Hypothalamus (tissue), 51 donors: Measurements from ENCODE around the gene LACTBL1.

Experiments
- DNase-seq, 51 donors: peaks; one replicate each; lab custom pipeline; 2025; lab: John Stamatoyannopoulos, UW

Gene LACTBL1

DNA sequence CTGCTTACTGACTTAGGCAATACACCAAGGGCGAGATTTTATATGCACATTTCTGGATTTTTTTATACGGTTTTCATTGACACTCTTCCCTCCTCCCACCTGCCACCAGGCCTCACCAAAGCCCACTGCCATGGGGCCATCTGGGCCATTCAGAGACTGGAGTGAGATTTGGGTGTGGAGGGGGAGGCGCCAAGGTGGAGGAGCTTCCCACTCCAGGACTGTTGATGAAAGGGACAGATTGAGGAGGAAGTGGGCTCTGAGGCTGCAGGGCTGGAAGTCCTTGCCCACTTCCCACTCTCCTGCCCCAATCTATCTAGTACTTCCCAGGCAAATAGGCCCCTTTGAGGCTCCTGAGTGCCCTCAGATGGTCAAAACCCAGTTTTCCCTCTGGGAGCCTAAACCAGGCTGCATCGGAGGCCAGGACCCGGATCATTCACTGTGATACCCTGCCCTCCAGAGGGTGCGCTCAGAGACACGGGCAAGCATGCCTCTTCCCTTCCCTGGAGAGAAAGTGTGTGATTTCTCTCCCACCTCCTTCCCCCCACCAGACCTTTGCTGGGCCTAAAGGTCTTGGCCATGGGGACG is 57.9 kb downstream of the LACTBL1 start:
- no peak for DNase-seq

DNA sequence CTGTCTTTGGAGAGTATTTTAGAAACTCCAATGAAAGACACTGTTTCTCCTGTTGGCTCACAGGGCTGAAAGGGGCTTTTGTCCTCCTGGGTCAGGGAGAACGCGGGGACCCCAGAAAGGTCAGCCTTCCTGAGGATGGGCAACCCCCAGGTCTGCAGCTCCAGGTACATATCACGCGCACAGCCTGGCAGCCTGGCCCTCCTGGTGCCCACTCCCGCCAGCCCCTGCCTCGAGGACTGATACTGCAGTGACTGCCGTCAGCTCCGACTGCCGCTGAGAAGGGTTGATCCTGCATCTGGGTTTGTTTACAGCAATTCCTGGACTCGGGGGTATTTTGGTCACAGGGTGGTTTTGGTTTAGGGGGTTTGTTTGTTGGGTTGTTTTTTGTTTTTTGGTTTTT is 58.5 kb downstream of the LACTBL1 start:
- no peak for DNase-seq

DNA sequence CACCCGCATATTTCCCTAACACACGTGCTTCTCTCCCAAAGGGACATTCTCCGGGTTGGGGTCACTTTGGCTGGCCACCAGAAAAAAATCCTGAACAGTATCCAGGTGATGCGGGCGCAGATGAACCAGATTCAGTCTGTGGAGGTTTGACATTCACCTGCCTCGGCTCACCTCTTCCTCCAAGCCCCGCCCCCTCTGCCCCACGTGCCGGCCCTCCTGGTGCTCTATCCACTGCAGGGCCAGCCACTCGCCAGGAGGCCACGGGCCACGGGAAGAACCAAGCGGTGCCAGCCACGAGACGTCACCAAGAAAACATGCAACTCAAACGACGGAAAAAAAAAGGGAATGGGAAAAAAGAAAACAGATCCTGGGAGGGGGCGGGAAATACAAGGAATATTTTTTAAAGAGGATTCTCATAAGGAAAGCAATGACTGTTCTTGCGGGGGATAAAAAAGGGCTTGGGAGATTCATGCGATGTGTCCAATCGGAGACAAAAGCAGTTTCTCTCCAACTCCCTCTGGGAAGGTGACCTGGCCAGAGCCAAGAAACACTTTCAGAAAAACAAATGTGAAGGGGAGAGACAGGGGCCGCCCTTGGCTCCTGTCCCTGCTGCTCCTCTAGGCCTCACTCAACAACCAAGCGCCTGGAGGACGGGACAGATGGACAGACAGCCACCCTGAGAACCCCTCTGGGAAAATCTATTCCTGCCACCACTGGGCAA is 59.1 kb downstream of the LACTBL1 start:
- DNase-seq, result no peak

DNA sequence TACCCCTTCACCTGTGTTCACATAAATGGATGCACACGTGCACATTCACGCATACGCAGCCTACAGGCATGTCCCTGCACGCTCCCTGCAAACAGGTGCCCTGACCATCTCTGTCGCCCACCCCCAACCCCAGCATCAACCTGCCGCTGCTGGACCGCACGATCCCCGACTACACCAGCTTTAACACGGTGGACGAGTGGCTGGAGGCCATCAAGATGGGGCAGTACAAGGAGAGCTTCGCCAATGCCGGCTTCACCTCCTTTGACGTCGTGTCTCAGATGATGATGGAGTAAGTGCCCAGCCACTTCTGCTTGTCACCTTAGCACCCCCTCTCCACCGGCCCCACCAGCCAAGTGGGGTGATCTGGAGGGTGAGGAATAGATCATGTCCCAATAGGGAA is 60.4 kb downstream of the LACTBL1 start:
- no peak for DNase-seq

DNA sequence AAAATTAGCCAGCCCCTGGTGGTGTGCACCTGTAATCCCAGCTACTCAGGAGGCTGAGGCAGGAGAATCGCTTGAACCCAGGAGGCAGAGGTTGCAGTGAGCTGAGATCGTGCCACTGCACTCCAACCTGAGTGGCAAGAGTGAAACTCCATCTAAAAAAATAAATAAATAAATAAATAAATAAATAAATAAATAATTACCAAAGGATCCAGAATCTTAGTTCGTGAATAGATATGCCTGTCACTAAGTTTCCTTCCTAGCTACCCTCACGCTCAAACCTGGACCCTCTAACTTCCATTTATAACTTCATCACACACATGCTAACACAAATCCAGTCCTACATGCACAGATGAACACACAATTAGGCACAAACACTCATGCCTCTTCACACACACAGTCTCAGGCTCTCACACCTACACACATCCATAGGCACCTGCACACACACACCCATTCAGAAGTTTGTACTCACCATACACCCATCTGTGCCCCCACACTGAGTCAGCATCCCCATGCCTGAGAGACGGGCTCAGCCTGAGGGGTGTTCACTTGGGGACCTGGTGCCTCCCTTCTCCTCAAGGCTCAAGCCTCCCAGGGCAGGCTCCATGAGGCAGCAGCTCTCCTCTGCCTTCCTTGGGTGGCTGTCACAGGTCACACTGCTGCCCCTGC is 61.5 kb downstream of the LACTBL1 start:
- no peak for DNase-seq

DNA sequence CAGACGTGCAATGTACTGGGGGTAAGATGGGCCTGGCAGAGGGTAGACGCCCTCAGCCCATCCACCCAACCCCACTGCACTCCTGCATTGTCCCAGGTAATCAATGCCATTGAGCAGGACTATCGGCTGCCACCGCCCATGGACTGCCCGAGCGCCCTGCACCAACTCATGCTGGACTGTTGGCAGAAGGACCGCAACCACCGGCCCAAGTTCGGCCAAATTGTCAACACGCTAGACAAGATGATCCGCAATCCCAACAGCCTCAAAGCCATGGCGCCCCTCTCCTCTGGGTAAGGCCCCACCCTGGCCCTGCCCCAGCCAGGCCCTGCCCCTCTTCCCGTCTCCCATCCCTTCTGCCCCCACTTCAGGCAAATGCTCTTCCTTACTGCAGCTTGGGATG is 62.4 kb downstream of the LACTBL1 start:
- DNase-seq, result no peak

DNA sequence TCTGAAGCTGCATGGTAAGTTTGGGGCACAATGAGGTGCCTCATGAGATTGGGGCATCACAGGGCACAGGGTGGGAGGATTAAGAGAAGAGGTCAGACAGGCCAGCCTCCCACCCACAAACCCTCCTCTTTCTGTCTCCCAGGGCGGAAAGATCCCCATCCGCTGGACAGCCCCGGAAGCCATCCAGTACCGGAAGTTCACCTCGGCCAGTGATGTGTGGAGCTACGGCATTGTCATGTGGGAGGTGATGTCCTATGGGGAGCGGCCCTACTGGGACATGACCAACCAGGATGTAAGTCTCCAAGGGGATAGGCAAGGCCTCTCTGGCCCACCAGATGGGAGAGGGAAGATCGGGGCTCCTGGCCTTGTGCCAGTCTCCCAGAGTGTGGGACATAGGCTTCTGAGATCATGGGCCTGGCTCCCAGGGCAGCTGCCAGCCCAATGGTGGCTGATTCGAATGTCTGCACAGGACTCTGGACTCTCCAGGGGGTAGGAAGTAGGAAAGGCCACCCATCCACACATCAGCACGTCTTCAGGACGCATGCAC is 63.7 kb downstream of the LACTBL1 start:
- no peak for DNase-seq

DNA sequence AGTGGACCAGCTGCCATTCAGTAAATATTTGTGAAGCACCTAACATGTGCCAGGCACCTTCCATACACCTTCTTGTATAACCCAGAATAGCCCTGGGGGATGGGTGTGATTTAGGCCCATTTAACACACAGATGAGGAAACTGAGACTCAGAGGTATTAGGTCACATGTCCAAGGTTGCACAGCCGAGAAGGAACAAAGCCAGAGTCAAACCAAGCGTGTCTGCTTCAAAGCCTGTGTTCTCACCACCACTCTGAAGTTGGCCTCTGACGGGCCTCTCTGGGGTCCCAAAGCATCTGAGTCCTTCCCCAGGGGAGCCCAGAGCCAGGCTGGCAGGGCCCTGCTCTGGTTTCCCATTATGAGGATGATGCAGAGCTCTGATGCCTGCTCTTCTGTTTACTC is 65.1 kb downstream of the LACTBL1 start:
- DNase-seq, result no peak

DNA sequence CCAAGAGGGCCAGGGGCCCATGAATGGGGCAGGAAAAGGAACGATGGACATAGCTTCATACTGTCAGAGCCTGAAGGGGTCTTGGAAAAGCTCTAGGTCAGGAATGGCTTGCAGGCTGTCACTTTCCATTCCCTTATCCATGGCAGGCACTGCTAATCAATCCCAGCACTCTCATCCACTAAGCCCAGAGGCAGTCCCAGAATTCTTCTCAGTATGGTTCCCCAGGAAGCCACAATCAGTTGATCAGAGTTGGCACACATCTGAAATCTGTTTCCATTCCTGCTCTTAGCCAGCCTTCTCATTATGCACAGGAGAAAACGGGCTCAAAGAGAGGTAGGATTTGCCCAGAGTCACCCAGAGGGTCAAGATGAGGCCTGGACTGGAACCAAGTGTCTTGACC is 65.7 kb downstream of the LACTBL1 start:
- DNase-seq, result no peak

DNA sequence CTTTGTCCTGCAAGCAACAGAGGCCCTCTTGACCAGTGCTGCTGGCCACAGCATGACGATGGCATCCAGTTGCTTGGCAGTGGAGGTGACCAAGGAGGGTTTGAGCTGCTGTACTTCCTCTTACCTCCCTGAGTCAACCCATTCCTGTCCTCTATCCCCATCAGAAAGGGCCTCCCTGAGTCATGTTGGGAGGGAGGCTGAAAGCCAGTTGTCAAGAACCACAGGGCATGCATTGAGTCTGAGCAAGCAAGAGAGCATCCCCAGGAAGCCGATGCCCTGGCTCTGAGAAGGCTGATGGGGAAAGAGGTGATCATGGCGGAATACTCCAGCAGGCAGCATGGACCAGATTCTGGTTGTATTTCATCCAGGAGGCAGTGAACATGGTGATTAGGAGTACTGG is 69.6 kb downstream of the LACTBL1 start:
- DNase-seq, result no peak
